ENCODE data around the gene C3orf22. TPM values are rescaled to one million over a fixed set of nuclear protein-coding genes. Genes with fewer than 3 reads are reported as not detected.

Gene C3orf22
- total and polyA plus RNA-seq, 9 of the 15 experiments (the other 6 are each of a cell fraction or from before 2014, with no cell fraction given): not detected

- no peak for TF ChIP-seq TBP (optimal IDR thresholded peaks at IDR 0.05; ENCODE audit: low read depth, low read length)
Measured at GRCh38 chr3:126527455-126528211, 31.1 kb downstream of the C3orf22 start (continued).

GRCh38 chr3:126527006-126527405 lies 31.7 kb downstream of the C3orf22 start:
- TF ChIP-seq SIRT6 (IDR thresholded peaks at IDR 0.05; ENCODE audit: low read depth, low read length): no peak
- no peak for TF ChIP-seq ZNF143 (CRISPR knock-in tag; IDR thresholded peaks at IDR 0.05)
- TF ChIP-seq JUN (IDR thresholded peaks at IDR 0.05; ENCODE audit: borderline replicate concordance, low read depth, low read length): no peak
- TF ChIP-seq JUN (CRISPR knock-in tag; IDR thresholded peaks at IDR 0.05; ENCODE audit: borderline replicate concordance): no peak
- no peak for TF ChIP-seq NONO (IDR thresholded peaks at IDR 0.05; ENCODE audit: low read depth in 2 of 2, low read length in 1 of 2)
- TF ChIP-seq ZNF518B (CRISPR knock-in tag; IDR thresholded peaks at IDR 0.05): no peak
- no peak for TF ChIP-seq RBFOX2 (IDR thresholded peaks at IDR 0.05; ENCODE audit: low read depth, low read length)
- no peak for TF ChIP-seq ZNF707 (CRISPR knock-in tag; conservative IDR thresholded peaks at IDR 0.05)
- no peak for TF ChIP-seq ZBTB9 (CRISPR knock-in tag; IDR thresholded peaks at IDR 0.05)
- TF ChIP-seq EP300 (IDR thresholded peaks at IDR 0.05; ENCODE audit: low read length): no peak
- no peak for TF ChIP-seq POLR2AphosphoS2 (IDR thresholded peaks at IDR 0.05; ENCODE audit: low read length)

More at GRCh38 chr3:126527006-126527405, 31.7 kb downstream of the C3orf22 start:
- intact Hi-C loops (cut with micrococcal nuclease) (loop anchor here (10.0 kb wide), 2 partner anchors 138 to 218 kb away; no protein-coding TSS in a partner anchor), in situ Hi-C loops (cut with MboI) (no loop called here)
- H2AFZ ChIP-seq (ENCODE audit: low read depth, low read length): no peak overlapping the region
- WGBS (ENCODE audit: insufficient coverage, low coverage, missing lambda C conversion rate): 0% methylated on average over 7 of the region's 7 CpGs
- H3K36me3 ChIP-seq (ENCODE audit: control insufficient read depth, insufficient read depth, low read length): no peaks in the 10 kb centered on the region
- ChIA-PET POLR2A (interaction anchor here (1.1 kb wide), 1 partner anchor 93 kb away, joined by 3 read pairs; no protein-coding TSS in a partner anchor), CTCF (ENCODE audit: low intra/inter-chr PET ratio) (no interaction called here)
- peaks cover 0 to 12% of the 10 kb centered on the region in 2 experiments; a peak in 2 of 5 replicates for H3K4me1 ChIP-seq (replicated peaks in 1 of 2; ENCODE audit: control insufficient read depth in 2 of 2, insufficient read depth in 2 of 2, low read length in 2 of 2)
- no peak for FAIRE-seq
- no peak overlapping the region for H3K9ac ChIP-seq (ENCODE audit: insufficient read depth in 1 of 2, low read depth in 2 of 2, low read length in 2 of 2)
- ATAC-seq: no peak
- DNase-seq (ENCODE audit: extremely low read depth in 1 of 4, low spot score in 3 of 4): no peak
- no peaks in the 10 kb centered on the region for H3K79me2 ChIP-seq (ENCODE audit: control insufficient read depth, insufficient read depth, low read length)
- H3K27ac ChIP-seq (ENCODE audit: extremely low read depth, low read depth, low read length): no peak overlapping the region
- no peak overlapping the region for H3K4me2 ChIP-seq (ENCODE audit: insufficient read depth, low read length)
- no TSS peak for BruUV-seq (replicated peaks)
- H4K20me1 ChIP-seq (replicated peaks; ENCODE audit: control insufficient read depth, insufficient read depth, low read length): peaks cover under 1% of the 10 kb centered on the region; the same call in 1 of the 2 replicates
- no peaks in the 10 kb centered on the region for H3K9me3 ChIP-seq (replicated peaks; ENCODE audit: control insufficient read depth, insufficient read depth, low read depth, low read length)
- peaks cover 0 to 4% of the 10 kb centered on the region in 2 experiments; a peak in 1 of 5 replicates for H3K27me3 ChIP-seq (ENCODE audit: control insufficient read depth in 2 of 2, insufficient read depth in 2 of 2, low read length in 2 of 2)
- H3K4me3 ChIP-seq: no peak overlapping the region
- no peaks in the 10 kb centered on the region for H3K9me1 ChIP-seq (ENCODE audit: control insufficient read depth, insufficient read depth, low read length)

Measured in K562 (cell line).